ENCODE results near the gene BAIAP2L2. TPM values are rescaled to one million over a fixed set of nuclear protein-coding genes. Genes with fewer than 3 reads are reported as not detected.

BAIAP2L2 gene
- total and polyA plus RNA-seq, 2 donors (not counting 1 experiment from before 2014, with no cell fraction given): 0.16 to 0.83 TPM

- no peaks in the 10 kb centered on the region for H3K36me3 ChIP-seq (ENCODE audit: control insufficient read depth, insufficient read depth, low read length)
- no peaks in the 10 kb centered on the region for H3K4me1 ChIP-seq (ENCODE audit: control insufficient read depth, extremely low read depth, insufficient read depth, low read length)
- no peak for TF ChIP-seq CTCF (conservative IDR thresholded peaks at IDR 0.05 in 1 of 2, IDR thresholded peaks at IDR 0.05 in 1 of 2; ENCODE audit: low read depth in 1 of 2, low read length in 2 of 2)
- no peak for TF ChIP-seq EZH2 (IDR thresholded peaks at IDR 0.05; ENCODE audit: low read length, missing control alignments)
- H3K4me3 ChIP-seq (replicated peaks in 1 of 4; ENCODE audit: control extremely low read depth in 1 of 4, insufficient read depth in 1 of 4, low read depth in 3 of 4, low read length in 4 of 4): no peak overlapping the region
- no peaks in the 10 kb centered on the region for H4K20me1 ChIP-seq (ENCODE audit: control insufficient read depth, extremely low read depth, insufficient read depth, low read length)
- no peak overlapping the region for H3K9ac ChIP-seq (ENCODE audit: insufficient read depth, low read length)
- peaks cover 5% of the 10 kb centered on the region for H3K27me3 ChIP-seq (ENCODE audit: control insufficient read depth, insufficient read depth, low read length)
- DNase-seq (ENCODE audit: low read depth in 2 of 2): no peak
- no peak overlapping the region for H3K27ac ChIP-seq (ENCODE audit: insufficient read depth, low read length)
- no peak overlapping the region for H2AFZ ChIP-seq (ENCODE audit: low read length)
- H3K4me2 ChIP-seq (ENCODE audit: extremely low read depth, insufficient read depth, low read length): no peak overlapping the region
- H3K79me2 ChIP-seq (ENCODE audit: control insufficient read depth, insufficient read depth, low read length): no peaks in the 10 kb centered on the region
- no peaks in the 10 kb centered on the region for H3K9me3 ChIP-seq (ENCODE audit: control insufficient read depth, insufficient read depth, low read depth, low read length)
These were observed 59.2 kb downstream of the BAIAP2L2 start for GRCh38 chr22:38051261-38051660.

GRCh38 chr22:38050720-38051119 is 59.8 kb downstream of the BAIAP2L2 start:
- Histone ChIP-seq H3K36me3 (ENCODE audit: control insufficient read depth, insufficient read depth, low read length) (no peaks in the 10 kb centered on the region), H3K27ac (ENCODE audit: insufficient read depth, low read length) (no peak overlapping the region), H3K4me3 (replicated peaks in 1 of 4; ENCODE audit: control extremely low read depth in 1 of 4, insufficient read depth in 1 of 4, low read depth in 3 of 4, low read length in 4 of 4) (no peak overlapping the region), H3K4me2 (ENCODE audit: extremely low read depth, insufficient read depth, low read length) (no peak overlapping the region), H4K20me1 (ENCODE audit: control insufficient read depth, extremely low read depth, insufficient read depth, low read length) (no peaks in the 10 kb centered on the region), H3K9ac (ENCODE audit: insufficient read depth, low read length) (no peak overlapping the region), H2AFZ (ENCODE audit: low read length) (no peak overlapping the region), H3K79me2 (ENCODE audit: control insufficient read depth, insufficient read depth, low read length) (no peaks in the 10 kb centered on the region), H3K4me1 (ENCODE audit: control insufficient read depth, extremely low read depth, insufficient read depth, low read length) (no peaks in the 10 kb centered on the region), H3K9me3 (ENCODE audit: control insufficient read depth, insufficient read depth, low read depth, low read length) (no peaks in the 10 kb centered on the region), H3K27me3 (ENCODE audit: control insufficient read depth, insufficient read depth, low read length) (peaks cover 5% of the 10 kb centered on the region)
- TF ChIP-seq EZH2 (IDR thresholded peaks at IDR 0.05; ENCODE audit: low read length, missing control alignments): no peak
- TF ChIP-seq CTCF (conservative IDR thresholded peaks at IDR 0.05 in 1 of 2, IDR thresholded peaks at IDR 0.05 in 1 of 2; ENCODE audit: low read depth in 1 of 2, low read length in 2 of 2): no peak
- no peak for DNase-seq (ENCODE audit: low read depth in 2 of 2)

GRCh38 chr22:38049812-38050619 is 60.5 kb downstream of the BAIAP2L2 start:
- DNase-seq (ENCODE audit: low read depth in 2 of 2): no peak
- Histone ChIP-seq H3K4me1 (ENCODE audit: control insufficient read depth, extremely low read depth, insufficient read depth, low read length) (no peaks in the 10 kb centered on the region), H3K4me2 (ENCODE audit: extremely low read depth, insufficient read depth, low read length) (no peak overlapping the region), H2AFZ (ENCODE audit: low read length) (no peak overlapping the region), H3K4me3 (replicated peaks in 1 of 4; ENCODE audit: control extremely low read depth in 1 of 4, insufficient read depth in 1 of 4, low read depth in 3 of 4, low read length in 4 of 4) (no peak overlapping the region), H3K79me2 (ENCODE audit: control insufficient read depth, insufficient read depth, low read length) (no peaks in the 10 kb centered on the region), H3K9ac (ENCODE audit: insufficient read depth, low read length) (no peak overlapping the region), H3K27ac (ENCODE audit: insufficient read depth, low read length) (no peak overlapping the region), H3K36me3 (ENCODE audit: control insufficient read depth, insufficient read depth, low read length) (no peaks in the 10 kb centered on the region), H3K27me3 (ENCODE audit: control insufficient read depth, insufficient read depth, low read length) (peaks cover 3% of the 10 kb centered on the region), H4K20me1 (ENCODE audit: control insufficient read depth, extremely low read depth, insufficient read depth, low read length) (no peaks in the 10 kb centered on the region), H3K9me3 (ENCODE audit: control insufficient read depth, insufficient read depth, low read depth, low read length) (no peaks in the 10 kb centered on the region)
- no peak for TF ChIP-seq EZH2 (IDR thresholded peaks at IDR 0.05; ENCODE audit: low read length, missing control alignments)
- TF ChIP-seq CTCF (conservative IDR thresholded peaks at IDR 0.05 in 1 of 2, IDR thresholded peaks at IDR 0.05 in 1 of 2; ENCODE audit: low read depth in 1 of 2, low read length in 2 of 2): no peak

Data from fibroblast of lung (primary cell).